Endodermal cell (in vitro differentiated cells): Measurements from ENCODE around the gene ACAN. TPM values are rescaled to one million over a fixed set of nuclear protein-coding genes. Genes with fewer than 3 reads are reported as not detected.

Source experiments
- DNase-seq: peaks from one replicate; pipeline ENCODE4 v3.0.0-alpha.2; 2017
- H3K27ac ChIP-seq: 2 replicates; pipeline ENCODE4 v1.5.1; 2013; ENCODE audit warnings: mild to moderate bottlenecking, low read depth, low read length, moderate library complexity
- H3K27me3 ChIP-seq: 2 replicates; pipeline ENCODE4 v1.6.1; 2013; ENCODE audit warnings: mild to moderate bottlenecking, low read length, moderate library complexity; ENCODE audit not compliant: insufficient read depth, control insufficient read depth, poor library complexity, severe bottlenecking
- H3K36me3 ChIP-seq: 2 replicates; pipeline ENCODE4 v1.7.0; 2013; ENCODE audit warnings: mild to moderate bottlenecking, low read length, moderate library complexity; ENCODE audit not compliant: control insufficient read depth, insufficient read depth
- H3K4me1 ChIP-seq: one replicate; pipeline ENCODE4 v1.7.0; 2013; ENCODE audit warnings: low read length; ENCODE audit not compliant: control insufficient read depth, insufficient read depth
- H3K4me3 ChIP-seq: 2 replicates; pipeline ENCODE4 v1.5.1; 2013; ENCODE audit warnings: mild to moderate bottlenecking, low read length, moderate library complexity
- H3K9ac ChIP-seq: 2 replicates; pipeline ENCODE4 v1.6.1; 2013; ENCODE audit warnings: mild to moderate bottlenecking, low read length, moderate library complexity; ENCODE audit not compliant: poor library complexity, severe bottlenecking; ENCODE audit errors: extremely low read depth
- H3K9me3 ChIP-seq: 2 replicates; pipeline ENCODE4 v1.6.1; 2013; ENCODE audit warnings: mild to moderate bottlenecking, low read length, moderate library complexity; ENCODE audit not compliant: control insufficient read depth
- H3K27ac Mint-ChIP-seq: 2 replicates; pipeline ENCODE4 v1.8.0; 2020; ENCODE audit warnings: mixed read lengths
- H3K27me3 Mint-ChIP-seq: 2 replicates; pipeline ENCODE4 v1.8.0; 2021; ENCODE audit warnings: mild to moderate bottlenecking, mixed read lengths; ENCODE audit not compliant: insufficient read depth
- H3K36me3 Mint-ChIP-seq: 2 replicates; pipeline ENCODE4 v1.8.0; 2020; ENCODE audit warnings: low read depth, mixed read lengths
- H3K4me1 Mint-ChIP-seq: 2 replicates; pipeline ENCODE4 v1.8.0; 2020; ENCODE audit warnings: mixed read lengths
- H3K4me3 Mint-ChIP-seq: 2 replicates; pipeline ENCODE4 v1.8.0; 2020; ENCODE audit warnings: mild to moderate bottlenecking, moderate library complexity, mixed read lengths
- H3K9me3 Mint-ChIP-seq: 2 replicates; pipeline ENCODE4 v1.8.0; 2020; ENCODE audit warnings: mild to moderate bottlenecking, mixed read lengths
- WGBS, 2 experiments: methylation state at CpG; one replicate each; pipeline versions ENCODE4 v1.1.5 to v1.1.7; 2013; ENCODE audit warnings: missing lambda C conversion rate in 2 of 2, mixed read lengths in 1 of 2; ENCODE audit not compliant: insufficient coverage in 1 of 2, insufficient read length in 1 of 2; 5-methylcytosine and 5-hydroxymethylcytosine counted together
- total RNA-seq, 2 donors: library from RNA; stranded (reverse); fragmentation: NEBNext Ultra II Directional in 1 of 2; extraction: Animal tissue kit (Norgen Biotek cat#: 25700) in 1 of 2; gene quantifications; 2 replicates in 1 of 2; 3 replicates in 1 of 2; pipeline ENCODE4 v1.2.1, GENCODE V29; 2021
- TF ChIP-seq, protein P1 (sequence below): fragments of 200-600 bp; sonication (generic); conservative IDR thresholded peaks from 2 replicates; pipeline ENCODE4 v1.5.0; 2021; ENCODE audit warnings: antibody characterized with exemption, mild to moderate bottlenecking

The ACAN gene
- total RNA-seq, 2 donors from 2014 or later: 0.38 to 0.75 TPM

GRCh38 chr15:88898736-88899135 is 95.5 kb downstream of the ACAN start:
- DNase-seq: no peak
- peaks cover 24% of the 10 kb centered on the region for H3K27me3 Mint-ChIP-seq
- H3K27ac Mint-ChIP-seq: no peak overlapping the region
- Histone ChIP-seq H3K4me3 (no peak overlapping the region), H3K27ac (no peak overlapping the region), H3K4me1 (no peaks in the 10 kb centered on the region), H3K27me3 (peaks cover 31% of the 10 kb centered on the region), H3K9ac (no peak overlapping the region), H3K36me3 (peaks cover 32% of the 10 kb centered on the region), H3K9me3 (no peaks in the 10 kb centered on the region)
- no peak overlapping the region for H3K4me3 Mint-ChIP-seq
- peaks cover 42% of the 10 kb centered on the region for H3K36me3 Mint-ChIP-seq
- TF ChIP-seq, protein P1, sequence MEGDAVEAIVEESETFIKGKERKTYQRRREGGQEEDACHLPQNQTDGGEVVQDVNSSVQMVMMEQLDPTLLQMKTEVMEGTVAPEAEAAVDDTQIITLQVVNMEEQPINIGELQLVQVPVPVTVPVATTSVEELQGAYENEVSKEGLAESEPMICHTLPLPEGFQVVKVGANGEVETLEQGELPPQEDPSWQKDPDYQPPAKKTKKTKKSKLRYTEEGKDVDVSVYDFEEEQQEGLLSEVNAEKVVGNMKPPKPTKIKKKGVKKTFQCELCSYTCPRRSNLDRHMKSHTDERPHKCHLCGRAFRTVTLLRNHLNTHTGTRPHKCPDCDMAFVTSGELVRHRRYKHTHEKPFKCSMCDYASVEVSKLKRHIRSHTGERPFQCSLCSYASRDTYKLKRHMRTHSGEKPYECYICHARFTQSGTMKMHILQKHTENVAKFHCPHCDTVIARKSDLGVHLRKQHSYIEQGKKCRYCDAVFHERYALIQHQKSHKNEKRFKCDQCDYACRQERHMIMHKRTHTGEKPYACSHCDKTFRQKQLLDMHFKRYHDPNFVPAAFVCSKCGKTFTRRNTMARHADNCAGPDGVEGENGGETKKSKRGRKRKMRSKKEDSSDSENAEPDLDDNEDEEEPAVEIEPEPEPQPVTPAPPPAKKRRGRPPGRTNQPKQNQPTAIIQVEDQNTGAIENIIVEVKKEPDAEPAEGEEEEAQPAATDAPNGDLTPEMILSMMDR: no peak
- H3K9me3 Mint-ChIP-seq: no peaks in the 10 kb centered on the region
- 94 to 100% methylated on average over 4 to 15 of the region's 15 CpGs for WGBS, 2 experiments
- peaks cover 26% of the 10 kb centered on the region for H3K4me1 Mint-ChIP-seq

GRCh38 chr15:88899251-88899650 is 96.0 kb downstream of the ACAN start:
- Mint-ChIP-seq H3K27ac (no peak overlapping the region), H3K4me3 (no peak overlapping the region), H3K27me3 (peaks cover 19% of the 10 kb centered on the region), H3K36me3 (peaks cover 47% of the 10 kb centered on the region), H3K4me1 (peaks cover 27% of the 10 kb centered on the region), H3K9me3 (no peaks in the 10 kb centered on the region)
- TF ChIP-seq, protein P1: no peak
- H3K4me1 ChIP-seq: no peaks in the 10 kb centered on the region
- H3K27ac ChIP-seq: no peak overlapping the region
- DNase-seq: no peak
- H3K9me3 ChIP-seq: no peaks in the 10 kb centered on the region
- WGBS, 2 experiments: 86 to 94% methylated on average over 2 to 9 of the region's 9 CpGs
- H3K36me3 ChIP-seq: peaks cover 38% of the 10 kb centered on the region
- no peak overlapping the region for H3K9ac ChIP-seq
- no peak overlapping the region for H3K4me3 ChIP-seq
- peaks cover 26% of the 10 kb centered on the region for H3K27me3 ChIP-seq

DNA sequence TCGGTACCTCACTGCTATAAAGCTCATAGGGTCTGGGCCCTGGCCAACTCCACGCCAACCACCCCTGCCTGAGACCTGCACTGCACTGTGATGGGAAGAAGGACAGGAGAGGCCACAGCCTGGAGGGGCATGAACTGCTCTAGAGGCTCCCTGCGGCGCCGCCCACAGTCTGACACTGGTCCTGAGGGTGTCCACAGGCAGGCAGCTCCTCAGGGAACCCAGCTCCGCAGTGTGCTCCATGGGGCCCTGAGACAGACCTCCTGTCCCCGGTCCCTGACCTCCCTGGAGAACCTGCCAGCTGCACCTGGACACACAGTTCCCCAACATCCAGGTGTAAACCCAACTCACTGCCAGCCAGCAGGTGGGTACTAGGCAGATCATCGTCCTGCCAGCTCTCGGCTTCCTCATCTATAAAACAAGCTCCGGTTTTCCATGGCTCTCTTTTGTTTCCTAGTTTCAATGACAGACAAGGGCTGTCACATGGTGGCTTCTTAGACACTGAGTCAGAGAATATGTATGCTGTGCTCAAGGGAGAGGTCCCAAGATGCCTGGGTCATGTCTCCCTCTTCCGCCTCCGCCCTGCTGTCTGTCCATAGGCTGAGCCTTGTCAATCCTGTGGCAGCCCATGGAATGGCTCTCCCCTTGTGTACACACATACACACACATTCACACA is 97.2 kb downstream of the ACAN start:
- no peak for DNase-seq
- Histone ChIP-seq H3K27me3 (peaks cover 14% of the 10 kb centered on the region), H3K27ac (no peak overlapping the region), H3K36me3 (peaks cover 41% of the 10 kb centered on the region), H3K9ac (no peak overlapping the region), H3K4me3 (no peak overlapping the region), H3K9me3 (no peaks in the 10 kb centered on the region), H3K4me1 (no peaks in the 10 kb centered on the region)
- WGBS, 2 experiments: 90% methylated on average over 5 to 12 of the region's 12 CpGs
- Mint-ChIP-seq H3K4me3 (no peak overlapping the region), H3K36me3 (peaks cover 56% of the 10 kb centered on the region), H3K9me3 (no peaks in the 10 kb centered on the region), H3K4me1 (peaks cover 36% of the 10 kb centered on the region), H3K27ac (no peak overlapping the region), H3K27me3 (peaks cover 10% of the 10 kb centered on the region)
- TF ChIP-seq, protein P1: no peak
